Kidney (tissue), 14 donors: Measurements from ENCODE around the gene TRIM72. TPM values are rescaled to one million over a fixed set of nuclear protein-coding genes. Genes with fewer than 3 reads are reported as not detected.

Experiments used
- DNase-seq, 5 donors: peaks; one replicate each; pipeline ENCODE4 v3.0.0-alpha.2; 2013 to 2020
- FAIRE-seq: peaks from 2 replicates; lab custom pipeline; 2012; peaks lifted over from hg19 to GRCh38; lab: Jason Lieb, UNC
- H3K27ac ChIP-seq, 2 donors: one replicate each; pipeline ENCODE4 v1.7.0; 2013; ENCODE audit warnings: low read depth in 2 of 2, low read length in 2 of 2, inconsistent platforms in 1 of 2
- H3K27me3 ChIP-seq: one replicate; pipeline ENCODE4 v1.7.1; 2013; ENCODE audit warnings: low read length, inconsistent platforms; ENCODE audit not compliant: control insufficient read depth, insufficient read depth
- H3K36me3 ChIP-seq, 3 donors: one replicate each; pipeline versions ENCODE4 v1.7.0 to v1.7.1; 2013; ENCODE audit warnings: low read length in 3 of 3, control low read depth in 1 of 3, inconsistent platforms in 1 of 3; ENCODE audit not compliant: insufficient read depth in 3 of 3, control insufficient read depth in 2 of 3
- H3K4me1 ChIP-seq, 3 donors: one replicate each; pipeline versions ENCODE4 v1.7.0 to v1.7.1; 2013; ENCODE audit warnings: low read length in 3 of 3, inconsistent platforms in 1 of 3, low read depth in 1 of 3; ENCODE audit not compliant: control insufficient read depth in 2 of 3, insufficient read depth in 2 of 3
- H3K4me3 ChIP-seq, 3 donors: one replicate each; pipeline versions ENCODE4 v1.7.0 to v1.8.1; 2013; ENCODE audit warnings: low read length in 3 of 3, control low read depth in 1 of 3, inconsistent platforms in 1 of 3
- H3K9ac ChIP-seq, 3 donors: one replicate each; pipeline versions ENCODE4 v1.7.0 to v1.7.1; 2013; ENCODE audit warnings: low read length in 3 of 3, control low read depth in 1 of 3, inconsistent platforms in 1 of 3
- H3K9me3 ChIP-seq, 3 donors: one replicate each; pipeline versions ENCODE4 v1.7.0 to v1.7.1; 2013; ENCODE audit warnings: low read length in 3 of 3, control low read depth in 1 of 3, inconsistent platforms in 1 of 3; ENCODE audit not compliant: control insufficient read depth in 2 of 3, insufficient read depth in 1 of 3
- CTCF ChIP-seq: IDR thresholded peaks from 3 replicates; pipeline ENCODE4 v1.5.1; 2012; ENCODE audit warnings: mild to moderate bottlenecking, moderate library complexity, borderline replicate concordance; ENCODE audit not compliant: insufficient read depth; ENCODE audit errors: extremely low read depth
- intact Hi-C: fragments of 100-400 bp; cut with DNase I; formaldehyde crosslinking; loops from one replicate; pipeline ENCODE4 v1.11.1; 2022
- polyA plus RNA-seq: library from polyadenylated mRNA; stranded (reverse); fragments of 350-450 nt; fragmentation: Illumina TruSeq; extraction: RNeasy Lipid Tissue Mini Kit (QIAGEN cat#74804); gene quantifications from one replicate; pipeline ENCODE4 v1.2.3, GENCODE V29; 2014; ENCODE audit warnings: low read depth, low replicate concordance; ENCODE audit not compliant: insufficient read depth
- total RNA-seq: library from RNA; stranded (reverse); fragmentation: NEBNext Ultra II Directional; extraction: Animal tissue kit (Norgen Biotek cat#: 25700); gene quantifications from one replicate; pipeline ENCODE4 v1.2.1, GENCODE V29; 2021
- donor health status: control.
- donor health status: control.
- donor health status: control.
- donor health status: control.
- donor health status: control.
- donor health status: DM: yes; HTN: yes; CAD: no.
- donor health status: Normal renal cell carcinoma (clear cell type).

The TRIM72 gene
- total and polyA plus RNA-seq, 2 donors from 2014 or later: 0.06 to 0.11 TPM

- Histone ChIP-seq H3K27ac (no peak overlapping the region), H3K4me3 (no peak overlapping the region), H3K9me3 (no peaks in the 10 kb centered on the region), H3K27me3 (no peaks in the 10 kb centered on the region), H3K9ac (no peak overlapping the region), H3K4me1 (no peaks in the 10 kb centered on the region), H3K36me3 (no peaks in the 10 kb centered on the region)
- FAIRE-seq: no peak
- intact Hi-C loops: no loop called here
- no peak for DNase-seq
- TF ChIP-seq CTCF: no peak
Measured at GRCh38 chr16:31271621-31272190, 57.8 kb downstream of the TRIM72 start.

- FAIRE-seq: no peak
Measured at GRCh38 chr16:31273187-31273586, 59.3 kb downstream of the TRIM72 start.

GRCh38 chr16:31273676-31274075 is 59.8 kb downstream of the TRIM72 start:
- no peaks in the 10 kb centered on the region for H3K27me3 ChIP-seq
- H3K9me3 ChIP-seq: no peaks in the 10 kb centered on the region
- intact Hi-C loops: no loop called here
- DNase-seq: peak in 1 of 5 donors; percentile 10
- H3K27ac ChIP-seq: no peak overlapping the region
- no peaks in the 10 kb centered on the region for H3K36me3 ChIP-seq
- no peaks in the 10 kb centered on the region for H3K4me1 ChIP-seq
- H3K9ac ChIP-seq: no peak overlapping the region
- FAIRE-seq: no peak
- H3K4me3 ChIP-seq: no peak overlapping the region
- no peak for TF ChIP-seq CTCF

More at GRCh38 chr16:31273187-31273586, 59.3 kb downstream of the TRIM72 start:
- no peak overlapping the region for H3K4me3 ChIP-seq
- H3K9me3 ChIP-seq: no peaks in the 10 kb centered on the region
- H3K9ac ChIP-seq: no peak overlapping the region
- H3K27me3 ChIP-seq: no peaks in the 10 kb centered on the region
- DNase-seq: no peak
- H3K27ac ChIP-seq: no peak overlapping the region
- H3K36me3 ChIP-seq: no peaks in the 10 kb centered on the region
- intact Hi-C loops: no loop called here
- no peak for TF ChIP-seq CTCF
- H3K4me1 ChIP-seq: no peaks in the 10 kb centered on the region
